Mesothelial cell of epicardium (in vitro differentiated cells): ENCODE data around the gene GFRA1. TPM values are rescaled to one million over a fixed set of nuclear protein-coding genes. Genes with fewer than 3 reads are reported as not detected.

Experiments used
- DNase-seq, 2 experiments: peaks; one replicate each; pipeline ENCODE4 v3.0.0; 2021; ENCODE audit warnings: low spot score in 2 of 2; ENCODE audit not compliant: unreplicated experiment in 2 of 2
- H3K27ac Mint-ChIP-seq: 2 replicates; pipeline ENCODE4 v1.8.0; 2021; ENCODE audit warnings: mixed read lengths
- H3K27me3 Mint-ChIP-seq: 2 replicates; pipeline ENCODE4 v1.8.0; 2021; ENCODE audit warnings: low read depth, mixed read lengths
- H3K36me3 Mint-ChIP-seq: 2 replicates; pipeline ENCODE4 v1.8.0; 2021; ENCODE audit warnings: mixed read lengths
- H3K4me1 Mint-ChIP-seq: 2 replicates; pipeline ENCODE4 v1.8.0; 2021; ENCODE audit warnings: mixed read lengths
- H3K4me3 Mint-ChIP-seq: 2 replicates; pipeline ENCODE4 v1.8.0; 2021; ENCODE audit warnings: mild to moderate bottlenecking, moderate library complexity, mixed read lengths
- H3K9me3 Mint-ChIP-seq: 2 replicates; pipeline ENCODE4 v1.8.0; 2021; ENCODE audit warnings: mixed read lengths
- total RNA-seq: library from RNA; stranded (reverse); gene quantifications from 3 replicates; pipeline ENCODE4 v1.2.1, GENCODE V29; 2021
- TF ChIP-seq, protein P1 (sequence below): fragments of 200-600 bp; sonication (generic); IDR thresholded peaks from one replicate; pipeline ENCODE4 v1.5.0; 2021; ENCODE audit warnings: antibody characterized with exemption; ENCODE audit not compliant: unreplicated experiment

GFRA1 gene
- total RNA-seq, 1 donor from 2014 or later: 40.8 TPM

DNA sequence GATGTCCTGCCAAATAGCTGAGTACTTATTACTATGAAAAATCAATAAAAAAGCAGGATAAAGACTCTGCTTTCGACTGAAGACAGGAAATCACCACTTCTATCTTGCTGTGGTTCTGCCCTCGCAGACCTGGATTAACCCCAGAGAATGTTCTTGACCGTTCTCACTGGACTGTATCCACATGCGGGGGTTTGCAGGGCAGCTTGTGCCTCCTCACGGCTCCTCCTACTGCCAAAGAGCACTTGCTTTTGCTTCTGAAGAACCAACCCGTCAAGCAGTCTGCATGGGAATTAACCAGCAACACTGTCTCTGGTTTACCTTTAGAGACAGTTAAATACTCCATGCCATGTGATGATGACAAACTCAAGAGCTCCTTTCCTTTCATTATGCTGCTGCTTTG, 184.0 kb downstream of the GFRA1 start:
- Mint-ChIP-seq H3K27me3 (no peaks in the 10 kb centered on the region), H3K4me1 (no peaks in the 10 kb centered on the region), H3K4me3 (no peak overlapping the region), H3K27ac (no peak overlapping the region), H3K36me3 (peaks cover 13% of the 10 kb centered on the region), H3K9me3 (no peaks in the 10 kb centered on the region)
- TF ChIP-seq, protein P1, sequence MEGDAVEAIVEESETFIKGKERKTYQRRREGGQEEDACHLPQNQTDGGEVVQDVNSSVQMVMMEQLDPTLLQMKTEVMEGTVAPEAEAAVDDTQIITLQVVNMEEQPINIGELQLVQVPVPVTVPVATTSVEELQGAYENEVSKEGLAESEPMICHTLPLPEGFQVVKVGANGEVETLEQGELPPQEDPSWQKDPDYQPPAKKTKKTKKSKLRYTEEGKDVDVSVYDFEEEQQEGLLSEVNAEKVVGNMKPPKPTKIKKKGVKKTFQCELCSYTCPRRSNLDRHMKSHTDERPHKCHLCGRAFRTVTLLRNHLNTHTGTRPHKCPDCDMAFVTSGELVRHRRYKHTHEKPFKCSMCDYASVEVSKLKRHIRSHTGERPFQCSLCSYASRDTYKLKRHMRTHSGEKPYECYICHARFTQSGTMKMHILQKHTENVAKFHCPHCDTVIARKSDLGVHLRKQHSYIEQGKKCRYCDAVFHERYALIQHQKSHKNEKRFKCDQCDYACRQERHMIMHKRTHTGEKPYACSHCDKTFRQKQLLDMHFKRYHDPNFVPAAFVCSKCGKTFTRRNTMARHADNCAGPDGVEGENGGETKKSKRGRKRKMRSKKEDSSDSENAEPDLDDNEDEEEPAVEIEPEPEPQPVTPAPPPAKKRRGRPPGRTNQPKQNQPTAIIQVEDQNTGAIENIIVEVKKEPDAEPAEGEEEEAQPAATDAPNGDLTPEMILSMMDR: no peak
- no peak for DNase-seq

DNA sequence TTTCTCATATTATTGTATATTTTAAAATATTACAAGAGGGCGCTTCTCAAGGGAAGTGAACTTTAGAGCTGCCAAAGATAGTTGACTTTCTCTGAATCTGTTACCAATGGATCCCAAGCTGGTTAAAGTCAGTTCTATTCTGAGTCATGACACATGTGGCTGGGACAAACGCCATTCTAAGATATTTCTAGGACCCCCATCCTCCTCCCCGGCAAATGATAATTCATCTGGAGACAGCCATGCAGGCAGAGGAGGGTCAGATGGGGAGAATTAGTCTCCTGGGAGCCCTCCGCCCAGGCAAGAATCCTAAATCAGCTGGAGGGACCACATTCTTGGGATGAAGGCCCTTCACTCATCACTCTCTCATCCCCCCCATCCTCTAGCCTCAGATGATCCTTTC, 187.7 kb downstream of the GFRA1 start:
- H3K27ac Mint-ChIP-seq: no peak overlapping the region
- H3K4me1 Mint-ChIP-seq: no peaks in the 10 kb centered on the region
- H3K27me3 Mint-ChIP-seq: no peaks in the 10 kb centered on the region
- H3K36me3 Mint-ChIP-seq: peaks cover 5% of the 10 kb centered on the region
- H3K9me3 Mint-ChIP-seq: no peaks in the 10 kb centered on the region
- no peak overlapping the region for H3K4me3 Mint-ChIP-seq
- TF ChIP-seq, protein P1: no peak
- DNase-seq: no peak

GRCh38 chr10:116084161-116084560, 188.8 kb downstream of the GFRA1 start:
- Mint-ChIP-seq H3K27me3 (no peaks in the 10 kb centered on the region), H3K4me1 (no peaks in the 10 kb centered on the region), H3K27ac (no peak overlapping the region), H3K9me3 (no peaks in the 10 kb centered on the region), H3K4me3 (no peak overlapping the region), H3K36me3 (peaks cover 9% of the 10 kb centered on the region)
- TF ChIP-seq, protein P1: no peak
- DNase-seq: no peak

- Mint-ChIP-seq H3K27ac (no peak overlapping the region), H3K4me1 (no peaks in the 10 kb centered on the region), H3K9me3 (no peaks in the 10 kb centered on the region), H3K27me3 (no peaks in the 10 kb centered on the region), H3K4me3 (no peak overlapping the region), H3K36me3 (peaks cover 9% of the 10 kb centered on the region)
- no peak for DNase-seq
- TF ChIP-seq, protein P1: no peak
These were observed 189.7 kb downstream of the GFRA1 start for GRCh38 chr10:116083226-116083762.

GRCh38 chr10:116082762-116083161, 190.2 kb downstream of the GFRA1 start:
- Mint-ChIP-seq H3K27ac (no peak overlapping the region), H3K27me3 (no peaks in the 10 kb centered on the region), H3K4me1 (no peaks in the 10 kb centered on the region), H3K4me3 (no peak overlapping the region), H3K9me3 (no peaks in the 10 kb centered on the region), H3K36me3 (peaks cover 7% of the 10 kb centered on the region)
- DNase-seq: no peak
- TF ChIP-seq, protein P1: no peak

GRCh38 chr10:116082206-116082605, 190.8 kb downstream of the GFRA1 start:
- no peaks in the 10 kb centered on the region for H3K9me3 Mint-ChIP-seq
- DNase-seq: no peak
- no peaks in the 10 kb centered on the region for H3K4me1 Mint-ChIP-seq
- H3K27me3 Mint-ChIP-seq: no peaks in the 10 kb centered on the region
- TF ChIP-seq, protein P1: no peak
- peaks cover 7% of the 10 kb centered on the region for H3K36me3 Mint-ChIP-seq
- H3K27ac Mint-ChIP-seq: no peak overlapping the region
- H3K4me3 Mint-ChIP-seq: no peak overlapping the region
